H1 (cell line): ENCODE data around the gene MRPL27. TPM values are rescaled to one million over a fixed set of nuclear protein-coding genes. Genes with fewer than 3 reads are reported as not detected.

ENCODE experiments used
- CTCF ChIA-PET: fragments of 300-600 bp; sonication (Branson Sonifier 250); formaldehyde crosslinking; loops from one replicate; lab custom pipeline; 2021; ENCODE audit not compliant: partially characterized antibody; lab: Charles Lee
- POLR2A ChIA-PET: fragments of 300-600 bp; sonication (Branson Sonifier 250); formaldehyde crosslinking; loops from one replicate; lab custom pipeline; 2021; ENCODE audit warnings: inconsistent platforms; ENCODE audit not compliant: partially characterized antibody; lab: Charles Lee
- DNase-seq, 2 experiments: peaks; one replicate each; pipeline versions ENCODE4 v3.0.0 to v3.0.0-alpha.2; 2010 to 2022; ENCODE audit warnings: low spot score in 2 of 2, low read depth in 1 of 2, mixed read lengths in 1 of 2
- FAIRE-seq: peaks from 2 replicates; lab custom pipeline; 2011; peaks lifted over from hg19 to GRCh38; lab: Jason Lieb, UNC
- H2AFZ ChIP-seq: 2 replicates; pipeline ENCODE4 v1.8.1; 2012; ENCODE audit warnings: low read length, inconsistent platforms
- H2AK5ac ChIP-seq: 2 replicates; pipeline ENCODE4 v1.6.1; 2013; ENCODE audit warnings: low read depth, low read length
- H2BK120ac ChIP-seq: replicated peaks from 2 replicates; pipeline ENCODE3; 2013; ENCODE audit warnings: low read depth, low read length, inconsistent platforms
- H2BK12ac ChIP-seq: 2 replicates; pipeline ENCODE4 v1.6.1; 2013; ENCODE audit warnings: low read depth, low read length
- H2BK15ac ChIP-seq: 2 replicates; pipeline ENCODE4 v1.6.1; 2013; ENCODE audit warnings: low read length
- H2BK20ac ChIP-seq: 2 replicates; pipeline ENCODE4 v1.6.1; 2013; ENCODE audit warnings: low read length
- H2BK5ac ChIP-seq: 2 replicates; pipeline ENCODE4 v1.6.1; 2013; ENCODE audit warnings: low read depth, low read length
- H3K14ac ChIP-seq: 2 replicates; pipeline ENCODE4 v1.6.1; 2013; ENCODE audit warnings: inconsistent platforms; ENCODE audit not compliant: insufficient read length
- H3K18ac ChIP-seq: 2 replicates; pipeline ENCODE4 v1.6.1; 2013; ENCODE audit warnings: low read length; ENCODE audit errors: extremely low read depth
- H3K23ac ChIP-seq: 2 replicates; pipeline ENCODE4 v1.6.1; 2013; ENCODE audit warnings: inconsistent platforms; ENCODE audit not compliant: insufficient read length
- H3K23me2 ChIP-seq: 2 replicates; pipeline ENCODE4 v1.6.1; 2013; ENCODE audit warnings: low read depth, low read length
- H3K27ac ChIP-seq: 2 replicates; pipeline ENCODE4 v1.6.1; 2011; ENCODE audit warnings: low read depth, low read length, inconsistent platforms
- H3K27me3 ChIP-seq, 4 experiments: replicated peaks in 1 of 4; 1 replicate in 1 of 4; 2 replicates in 3 of 4; pipeline versions ENCODE4 v1.6.1 to v1.8.1; 2011 to 2013; ENCODE audit warnings: low read length in 3 of 4, mild to moderate bottlenecking in 3 of 4, inconsistent platforms in 2 of 4, mixed read lengths in 2 of 4, moderate library complexity in 1 of 4; ENCODE audit not compliant: control insufficient read depth in 3 of 4, insufficient read depth in 3 of 4; ENCODE audit errors: extremely low read depth in 1 of 4
- H3K36me3 ChIP-seq, 4 experiments: 2 replicates each; pipeline versions ENCODE4 v1.6.1 to v1.8.1; 2011 to 2013; ENCODE audit warnings: mild to moderate bottlenecking in 4 of 4, low read length in 3 of 4, moderate library complexity in 2 of 4, control low read depth in 1 of 4, inconsistent platforms in 1 of 4; ENCODE audit not compliant: insufficient read depth in 4 of 4, control insufficient read depth in 2 of 4
- H3K4ac ChIP-seq: replicated peaks from 2 replicates; pipeline ENCODE3; 2013; ENCODE audit warnings: low read length, low read depth, mixed read lengths, inconsistent platforms; ENCODE audit not compliant: insufficient read length
- H3K4me1 ChIP-seq, 4 experiments: replicated peaks in 1 of 4; 1 replicate in 1 of 4; 2 replicates in 3 of 4; pipeline versions ENCODE4 v1.6.1 to v1.8.1; 2011 to 2013; ENCODE audit warnings: low read length in 3 of 4, inconsistent platforms in 2 of 4, mixed read lengths in 1 of 4; ENCODE audit not compliant: insufficient read depth in 4 of 4, control insufficient read depth in 3 of 4
- H3K4me2 ChIP-seq, 2 experiments: 2 replicates each; pipeline versions ENCODE4 v1.6.1 to v1.8.1; 2011 to 2013; ENCODE audit warnings: low read depth in 2 of 2, low read length in 2 of 2, control low read depth in 1 of 2, inconsistent platforms in 1 of 2, mild to moderate bottlenecking in 1 of 2; ENCODE audit not compliant: insufficient read depth in 1 of 2
- H3K4me3 ChIP-seq, 4 experiments: fragments of 200-600, 300-600 bp in 1 of 4; sonication (generic), shearing (Covaris generic), sonication (Bioruptor Twin) in 1 of 4; 2 replicates each; pipeline versions ENCODE4 v1.5.1 to v1.8.1; 2011 to 2016; ENCODE audit warnings: low read length in 4 of 4, low read depth in 3 of 4, control low read depth in 2 of 4, inconsistent platforms in 2 of 4, mild to moderate bottlenecking in 2 of 4, mixed read lengths in 1 of 4, moderate library complexity in 1 of 4; ENCODE audit not compliant: insufficient read depth in 2 of 4; ENCODE audit errors: extremely low read depth in 1 of 4
- H3K56ac ChIP-seq: replicated peaks from 2 replicates; pipeline ENCODE3; 2013; ENCODE audit warnings: low read depth, mild to moderate bottlenecking, mixed read lengths, low read length, inconsistent platforms; ENCODE audit not compliant: insufficient read length
- H3K79me1 ChIP-seq: 2 replicates; pipeline ENCODE4 v1.6.1; 2013; ENCODE audit warnings: low read depth, low read length, control low read depth
- H3K79me2 ChIP-seq, 2 experiments: 2 replicates each; pipeline versions ENCODE4 v1.6.1 to v1.8.1; 2012 to 2013; ENCODE audit warnings: low read length in 2 of 2, mild to moderate bottlenecking in 2 of 2, inconsistent platforms in 1 of 2; ENCODE audit not compliant: insufficient read depth in 2 of 2, control insufficient read depth in 1 of 2
- H3K9ac ChIP-seq, 4 experiments: replicated peaks in 1 of 4; 1 replicate in 1 of 4; 2 replicates in 3 of 4; pipeline versions ENCODE4 v1.6.1 to v1.8.1; 2011 to 2013; ENCODE audit warnings: low read depth in 3 of 4, low read length in 3 of 4, control low read depth in 2 of 4, mild to moderate bottlenecking in 2 of 4, moderate library complexity in 2 of 4, inconsistent platforms in 1 of 4; ENCODE audit errors: extremely low read depth in 1 of 4
- H3K9me3 ChIP-seq, 2 experiments: 2 replicates each; pipeline versions ENCODE4 v1.6.1 to v1.8.1; 2012 to 2013; ENCODE audit warnings: mild to moderate bottlenecking in 2 of 2, moderate library complexity in 2 of 2, control low read depth in 1 of 2, inconsistent platforms in 1 of 2, low read depth in 1 of 2, low read length in 1 of 2, mixed read lengths in 1 of 2; ENCODE audit not compliant: insufficient read depth in 2 of 2
- H4K20me1 ChIP-seq, 2 experiments: replicated peaks in 1 of 2; 2 replicates each; pipeline versions ENCODE3 to v1.8.1; 2011 to 2013; ENCODE audit warnings: inconsistent platforms in 2 of 2, low read length in 2 of 2, mild to moderate bottlenecking in 1 of 2; ENCODE audit not compliant: insufficient read depth in 2 of 2, control insufficient read depth in 1 of 2
- H4K5ac ChIP-seq: 2 replicates; pipeline ENCODE4 v1.6.1; 2013; ENCODE audit warnings: low read length, low read depth, mixed read lengths, inconsistent platforms; ENCODE audit not compliant: insufficient read length
- H4K8ac ChIP-seq: 2 replicates; pipeline ENCODE4 v1.8.0; 2013; ENCODE audit warnings: mild to moderate bottlenecking, moderate library complexity, low read length, inconsistent platforms; ENCODE audit not compliant: insufficient read depth; ENCODE audit errors: extremely low read depth
- H4K91ac ChIP-seq: replicated peaks from 2 replicates; pipeline ENCODE3; 2013; ENCODE audit warnings: low read length, mixed read lengths, inconsistent platforms; ENCODE audit not compliant: insufficient read length
- CBX5 ChIP-seq: fragments of 300-800, 300-1000 bp; sonication (generic); IDR thresholded peaks from 2 replicates; pipeline ENCODE4 v1.7.1; 2016; ENCODE audit warnings: antibody characterized with exemption, low read length, low read depth
- CBX8 ChIP-seq: fragments of 300-800, 300-1000 bp; sonication (generic); IDR thresholded peaks from 2 replicates; pipeline ENCODE4 v1.7.1; 2016; ENCODE audit warnings: low read depth, low read length, borderline replicate concordance
- CEBPB ChIP-seq: IDR thresholded peaks from 2 replicates; pipeline ENCODE4 v1.6.1; 2012; ENCODE audit warnings: low read depth, low read length
- EZH2 ChIP-seq: fragments of 200-600 bp; sonication (generic); IDR thresholded peaks from 2 replicates; pipeline ENCODE4 v1.7.1; 2012; ENCODE audit warnings: low read depth, mild to moderate bottlenecking, moderate library complexity, low read length, inconsistent platforms; ENCODE audit not compliant: severe bottlenecking
- KDM4A ChIP-seq: IDR thresholded peaks from one replicate; pipeline ENCODE4 v1.7.1; 2012; ENCODE audit warnings: low read depth, mild to moderate bottlenecking, moderate library complexity, low read length, inconsistent platforms; ENCODE audit not compliant: severe bottlenecking
- PHF8 ChIP-seq: fragments of 200-600 bp; sonication (generic); conservative IDR thresholded peaks from 2 replicates; pipeline ENCODE4 v1.7.1; 2012; ENCODE audit warnings: low read depth, mild to moderate bottlenecking, inconsistent platforms, low read length, moderate library complexity
- RNF2 ChIP-seq: fragments of 200-900, 300-1000 bp; sonication (generic); IDR thresholded peaks from 2 replicates; pipeline ENCODE4 v1.7.1; 2016; ENCODE audit warnings: borderline replicate concordance, low read depth, mild to moderate bottlenecking, antibody characterized with exemption, low read length; ENCODE audit not compliant: poor library complexity, severe bottlenecking; ENCODE audit errors: missing control alignments
- SIN3A ChIP-seq, 2 experiments: IDR thresholded peaks in 1 of 2; conservative IDR thresholded peaks in 1 of 2; 2 replicates each; pipeline ENCODE4 v1.6.1; 2011 to 2012; ENCODE audit warnings: low read length in 2 of 2, improper control_type of control experiment in 1 of 2, low read depth in 1 of 2, mild to moderate bottlenecking in 1 of 2
- SIX5 ChIP-seq: IDR thresholded peaks from 2 replicates; pipeline ENCODE4 v1.6.1; 2011; ENCODE audit warnings: mild to moderate bottlenecking, low read depth, low read length
- SP4 ChIP-seq: IDR thresholded peaks from 2 replicates; pipeline ENCODE4 v1.6.1; 2012; ENCODE audit warnings: low read length, inconsistent platforms
- SUZ12 ChIP-seq: fragments of 200-600 bp; sonication (generic); IDR thresholded peaks from 2 replicates; pipeline ENCODE4 v1.6.1; 2012; ENCODE audit warnings: mild to moderate bottlenecking, inconsistent platforms, low read length, moderate library complexity, mixed read lengths
- TAF1 ChIP-seq: IDR thresholded peaks from 2 replicates; pipeline ENCODE4 v1.6.1; 2011; ENCODE audit warnings: mild to moderate bottlenecking, low read depth, low read length
- ZNF274 ChIP-seq: IDR thresholded peaks from 2 replicates; pipeline ENCODE4 v1.7.0; 2012; ENCODE audit warnings: low read length, borderline replicate concordance; ENCODE audit errors: extremely low read depth
- WGBS, 2 experiments: shearing (Covaris generic) in 1 of 2; methylation state at CpG; one replicate each; pipeline versions ENCODE4 v1.1.6 to v1.1.7; 2013 to 2015; ENCODE audit warnings: low lambda C conversion rate in 2 of 2, mixed read lengths in 2 of 2, inconsistent platforms in 1 of 2, low coverage in 1 of 2, missing lambda C conversion rate in 1 of 2; ENCODE audit not compliant: insufficient replicate concordance in 2 of 2, insufficient coverage in 1 of 2, insufficient read length in 1 of 2; ENCODE audit errors: extremely low coverage in 1 of 2, missing lambda C conversion rate in 1 of 2; 5-methylcytosine and 5-hydroxymethylcytosine counted together
- polyA plus RNA-seq, 7 experiments: library from polyadenylated mRNA; depleted of rRNA in 3 of 7; stranded (reverse) in 5 of 7; unstranded in 2 of 7; fragments of >200 nt in 5 of 7; fragments of 200-250 nt in 2 of 7; gene quantifications; 1 replicate in 5 of 7; 2 replicates in 1 of 7; 4 replicates in 1 of 7; pipeline versions ENCODE4 v1.2.1 to v1.2.3, GENCODE V29; 2011 to 2013; ENCODE audit warnings: missing spikeins in 2 of 7, mixed read lengths in 2 of 7
- total RNA-seq: library from RNA; stranded (reverse); fragmentation: NEBNext Ultra II Directional; extraction: Animal tissue kit (Norgen Biotek cat#: 25700); gene quantifications from 2 replicates; pipeline ENCODE4 v1.2.1, GENCODE V29; 2021

Gene MRPL27
- total and polyA plus RNA-seq, 2 of the 8 experiments (the other 6 are each of a cell fraction or from before 2014, with no cell fraction given) = 75.6 to 135 TPM

GRCh38 chr17:50329716-50330115, 43.3 kb downstream of the MRPL27 start:
- H3K79me1 ChIP-seq = no peaks in the 10 kb centered on the region
- POLR2A ChIA-PET = interaction anchor here (1.0 to 1.7 kb wide), 3 partner anchors 8 to 17 kb away, joined by 3 to 4 read pairs (median 3); no protein-coding TSS in a partner anchor
- 0 out of 2 replicates have a peak overlapping the region, but pooled peaks have one; percentile 29 for H2BK15ac ChIP-seq
- TF ChIP-seq RNF2 (no peak), KDM4A (no peak), SIN3A (conservative IDR thresholded peaks at IDR 0.05 in 1 of 2, IDR thresholded peaks at IDR 0.05 in 1 of 2; ENCODE audit: low read depth in 1 of 2, low read length in 2 of 2) (no peak), PHF8 (no peak), SP4 (no peak), EZH2 (no peak), SIX5 (no peak), CBX8 (no peak), CBX5 (no peak), ZNF274 (no peak), TAF1 (no peak), SUZ12 (no peak), CEBPB (no peak)
- H3K23me2 ChIP-seq = no peaks in the 10 kb centered on the region
- no peak overlapping the region for H2BK5ac ChIP-seq
- no peaks in the 10 kb centered on the region for H3K27me3 ChIP-seq
- H3K4me1 ChIP-seq = peaks cover 0 to 2% (median 0%) of the 10 kb centered on the region in 4 experiments; a peak in 1 of 7 replicates
- no peak overlapping the region for H3K18ac ChIP-seq
- H4K8ac ChIP-seq = no peak overlapping the region
- H3K4me3 ChIP-seq = no peak overlapping the region
- no peak overlapping the region for H3K23ac ChIP-seq
- no peaks in the 10 kb centered on the region for H4K20me1 ChIP-seq
- no peaks in the 10 kb centered on the region for H3K36me3 ChIP-seq
- no peak overlapping the region for H3K9ac ChIP-seq
- H3K4me2 ChIP-seq = no peak overlapping the region
- no peak overlapping the region for H2BK20ac ChIP-seq
- DNase-seq = no peak
- H3K27ac ChIP-seq = no peak overlapping the region
- CTCF ChIA-PET = interaction anchor here (0.9 to 5.3 kb wide), 6 partner anchors 18 to 161 kb away, joined by 3 to 26 read pairs (median 4); partner anchors contain the start of gene COL1A1
- no peak overlapping the region for H4K5ac ChIP-seq
- no peaks in the 10 kb centered on the region for H3K79me2 ChIP-seq
- no peak overlapping the region for H2AFZ ChIP-seq
- FAIRE-seq = no peak
- H3K56ac ChIP-seq = no peak overlapping the region
- H2AK5ac ChIP-seq = no peak overlapping the region
- no peaks in the 10 kb centered on the region for H3K9me3 ChIP-seq
- H4K91ac ChIP-seq = no peak overlapping the region
- H2BK12ac ChIP-seq = no peak overlapping the region
- WGBS, 2 experiments = 94% methylated on average over 3 of the region's 3 CpGs; no CpG with 5 or more reads in 1 of the 2 experiments
- H3K14ac ChIP-seq = no peak overlapping the region
- H3K4ac ChIP-seq = no peak overlapping the region
- H2BK120ac ChIP-seq = no peak overlapping the region
